HG02588 (cell line): ENCODE measurements around the gene MRFAP1.
"Not testable (repeated sequence)": the region's sequence is repeated elsewhere in the genome, so short reads cannot be mapped to it uniquely, and the experiment has no call there.

Experiments
- ATAC-seq: cut with Tn5 transposase; IDR thresholded peaks from one replicate; pipeline ENCODE4 v1.9.1; 2021; ENCODE audit warnings: mild to moderate bottlenecking, moderate library complexity; ENCODE audit not compliant: unreplicated experiment

Gene MRFAP1

DNA sequence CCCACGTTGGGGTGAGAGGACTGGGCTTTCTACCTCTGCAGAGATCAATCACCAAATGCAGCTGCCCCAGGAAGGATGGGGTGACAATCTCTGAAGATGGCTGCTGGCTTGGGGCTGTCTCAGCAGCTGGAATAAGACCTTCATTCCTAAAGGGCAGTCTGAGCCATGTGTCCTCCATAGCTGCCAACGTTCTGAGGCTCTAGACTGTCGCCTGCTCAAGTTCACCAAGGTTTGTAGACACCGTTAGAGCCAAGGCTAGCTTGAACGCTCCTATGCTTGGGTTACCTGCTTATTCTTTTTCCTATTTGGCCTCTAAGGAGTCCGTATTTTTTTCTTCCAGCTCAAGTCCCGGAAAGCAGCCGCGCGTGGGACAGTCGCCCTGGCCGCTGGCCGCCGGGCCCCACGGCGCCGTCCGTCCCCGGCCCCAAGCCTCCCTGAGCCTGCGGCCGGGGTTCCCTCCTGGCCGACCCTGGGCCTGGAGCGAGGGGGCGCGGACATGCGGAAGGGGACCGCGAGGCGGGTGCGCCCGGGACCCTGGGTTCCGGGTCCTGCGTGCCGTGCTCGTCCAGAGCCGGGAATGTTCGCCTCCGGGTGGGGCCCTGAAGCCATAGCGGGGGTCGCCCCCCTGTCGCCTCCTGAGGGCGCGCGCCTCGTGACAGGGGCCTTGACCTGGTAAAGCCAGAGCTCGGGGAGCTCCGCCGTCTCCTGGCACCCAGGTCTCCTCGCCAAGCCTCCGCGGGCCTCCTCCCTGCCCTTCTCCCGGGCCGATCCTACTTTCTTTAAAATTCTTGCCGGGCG, 23.3 kb downstream of the MRFAP1 start:
- ATAC-seq: no peak

DNA sequence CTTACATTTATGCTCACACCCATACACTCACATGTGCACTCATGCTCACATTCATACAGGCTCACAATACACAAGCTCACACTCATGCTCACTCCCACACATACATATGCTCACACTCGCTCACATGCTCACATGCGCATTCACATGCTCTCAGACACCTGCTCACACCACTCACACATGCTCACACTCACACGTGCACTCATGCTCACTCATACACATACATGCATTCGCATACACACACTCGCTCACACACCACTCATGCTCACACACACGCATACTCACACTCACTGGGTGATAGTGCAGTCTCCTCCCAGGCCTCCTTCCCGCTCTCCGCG, 24.8 kb downstream of the MRFAP1 start:
- no peak for ATAC-seq

- ATAC-seq: no peak
Measured at GRCh38 chr4:6668391-6668790, 27.9 kb downstream of the MRFAP1 start.

- no peak for ATAC-seq
Measured at GRCh38 chr4:6671648-6672047, 31.2 kb downstream of the MRFAP1 start.

DNA sequence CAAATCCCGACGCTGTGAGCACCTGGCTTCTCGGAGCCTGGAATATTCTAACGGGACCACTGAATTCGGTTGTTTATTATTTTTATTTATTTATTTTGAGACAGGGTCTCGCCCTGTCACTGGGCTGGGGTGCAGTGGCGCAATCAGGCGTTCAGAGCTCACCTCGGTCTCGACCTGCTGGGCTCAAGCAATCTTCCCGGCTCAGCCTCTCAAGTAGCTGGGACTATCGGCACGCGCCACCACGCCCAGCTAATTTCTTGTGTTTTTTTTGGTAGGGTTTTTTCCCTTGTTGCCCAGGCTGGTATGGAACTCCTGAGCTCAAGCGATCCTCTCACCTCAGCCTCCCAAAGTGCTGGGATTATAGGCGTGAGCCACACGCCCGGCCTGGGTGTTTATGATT, 31.6 kb downstream of the MRFAP1 start:
- ATAC-seq: no peak

DNA sequence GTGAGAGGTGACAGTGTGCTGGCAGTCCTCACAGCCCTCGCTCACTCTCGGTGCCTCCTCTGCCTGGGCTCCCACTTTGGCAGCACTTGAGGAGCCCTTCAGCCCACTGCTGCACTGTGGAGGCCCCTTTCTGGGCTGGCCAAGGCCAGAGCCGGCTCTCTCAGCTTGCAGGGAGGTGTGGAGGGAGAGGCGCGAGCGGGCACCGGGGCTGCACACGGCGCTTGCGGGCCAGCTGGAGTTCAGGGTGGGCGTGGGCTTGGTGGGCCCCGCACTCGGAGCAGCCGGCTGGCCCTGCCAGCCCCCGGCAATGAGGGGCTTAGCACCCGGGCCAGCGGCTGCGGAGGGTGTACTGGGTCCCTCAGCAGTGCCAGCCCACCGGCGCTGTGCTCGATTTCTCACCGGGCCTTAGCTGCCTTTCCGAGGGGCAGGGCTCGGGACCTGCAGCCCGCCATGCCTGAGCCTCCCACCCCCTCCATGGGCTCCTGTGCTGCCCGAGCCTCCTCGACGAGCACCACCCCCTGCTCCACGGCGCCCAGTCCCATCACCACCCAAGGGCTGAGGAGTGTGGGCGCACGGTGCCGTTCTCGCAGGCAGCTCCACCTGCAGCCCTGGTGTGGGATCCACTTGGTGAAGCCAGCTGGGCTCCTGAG, 32.2 kb downstream of the MRFAP1 start:
- not testable (repeated sequence) for ATAC-seq

GRCh38 chr4:6673191-6673659, 32.7 kb downstream of the MRFAP1 start:
- not testable (repeated sequence) for ATAC-seq

DNA sequence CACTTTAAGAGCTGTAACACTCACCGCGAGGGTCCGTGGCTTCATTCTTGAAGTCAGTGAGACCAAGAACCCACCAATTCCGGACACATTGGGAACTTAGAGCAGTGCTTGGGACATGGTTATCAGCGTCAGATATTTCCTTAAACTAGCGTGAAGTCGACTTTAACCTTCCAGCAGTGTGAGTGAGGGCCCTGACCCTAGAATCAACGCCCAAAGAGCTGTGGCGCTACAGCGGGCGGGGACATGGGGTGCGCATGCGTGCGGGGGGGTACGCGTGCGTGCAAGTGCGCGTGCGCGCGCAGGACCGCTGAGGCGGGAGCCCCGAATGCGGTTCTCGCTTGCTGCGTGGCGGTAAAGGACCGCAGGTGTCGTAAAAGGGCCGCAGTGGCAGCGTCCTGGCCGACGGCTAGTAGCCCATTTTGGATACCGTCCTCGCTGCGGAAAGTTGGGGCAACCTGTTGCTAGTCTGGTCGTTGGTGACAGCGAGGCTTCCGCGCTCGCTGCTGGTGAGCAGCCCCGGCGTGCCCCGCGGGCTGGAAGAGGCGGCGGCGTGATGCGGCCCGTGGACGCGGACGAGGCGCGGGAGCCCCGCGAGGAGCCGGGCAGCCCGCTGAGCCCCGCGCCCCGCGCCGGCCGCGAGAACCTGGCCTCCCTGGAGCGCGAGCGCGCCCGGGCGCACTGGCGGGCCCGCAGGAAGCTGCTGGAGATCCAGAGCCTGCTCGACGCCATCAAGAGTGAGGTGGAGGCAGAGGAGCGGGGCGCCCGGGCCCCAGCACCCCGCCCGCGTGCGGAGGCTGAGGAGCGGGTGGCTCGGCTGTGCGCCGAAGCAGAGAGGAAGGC, 33.4 kb downstream of the MRFAP1 start:
- ATAC-seq: peak; percentile 72

DNA sequence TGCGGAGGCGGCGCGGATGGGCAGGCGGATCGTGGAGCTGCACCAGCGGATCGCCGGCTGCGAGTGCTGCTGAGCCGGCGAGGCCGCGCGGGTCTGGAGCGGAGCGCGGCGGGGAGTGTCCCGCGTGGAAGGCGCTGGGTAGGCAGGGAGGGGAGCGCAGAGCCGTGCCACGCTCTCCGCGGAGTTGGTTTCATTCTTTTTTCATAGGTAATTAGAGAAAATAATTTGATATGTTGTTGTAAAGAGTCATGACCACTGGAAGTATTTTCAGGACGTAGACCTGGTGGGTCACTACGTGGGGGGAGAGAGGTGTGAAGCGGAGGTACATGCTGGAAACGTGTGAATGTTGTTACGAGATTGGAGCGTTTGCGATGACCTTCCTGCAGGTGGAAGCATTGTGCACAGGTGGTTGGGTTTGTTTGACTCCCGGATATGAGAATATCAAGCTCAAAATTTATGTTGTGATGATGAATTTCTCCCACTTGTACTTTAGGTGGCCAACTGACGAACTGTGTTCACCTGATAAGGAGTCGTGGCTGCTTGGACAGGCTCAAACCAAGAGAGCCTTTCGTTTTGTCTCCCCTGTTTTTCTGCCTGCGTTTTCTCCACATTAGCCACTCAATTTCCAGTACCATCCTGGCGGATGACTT, 34.1 kb downstream of the MRFAP1 start:
- peak; percentile 37 for ATAC-seq

DNA sequence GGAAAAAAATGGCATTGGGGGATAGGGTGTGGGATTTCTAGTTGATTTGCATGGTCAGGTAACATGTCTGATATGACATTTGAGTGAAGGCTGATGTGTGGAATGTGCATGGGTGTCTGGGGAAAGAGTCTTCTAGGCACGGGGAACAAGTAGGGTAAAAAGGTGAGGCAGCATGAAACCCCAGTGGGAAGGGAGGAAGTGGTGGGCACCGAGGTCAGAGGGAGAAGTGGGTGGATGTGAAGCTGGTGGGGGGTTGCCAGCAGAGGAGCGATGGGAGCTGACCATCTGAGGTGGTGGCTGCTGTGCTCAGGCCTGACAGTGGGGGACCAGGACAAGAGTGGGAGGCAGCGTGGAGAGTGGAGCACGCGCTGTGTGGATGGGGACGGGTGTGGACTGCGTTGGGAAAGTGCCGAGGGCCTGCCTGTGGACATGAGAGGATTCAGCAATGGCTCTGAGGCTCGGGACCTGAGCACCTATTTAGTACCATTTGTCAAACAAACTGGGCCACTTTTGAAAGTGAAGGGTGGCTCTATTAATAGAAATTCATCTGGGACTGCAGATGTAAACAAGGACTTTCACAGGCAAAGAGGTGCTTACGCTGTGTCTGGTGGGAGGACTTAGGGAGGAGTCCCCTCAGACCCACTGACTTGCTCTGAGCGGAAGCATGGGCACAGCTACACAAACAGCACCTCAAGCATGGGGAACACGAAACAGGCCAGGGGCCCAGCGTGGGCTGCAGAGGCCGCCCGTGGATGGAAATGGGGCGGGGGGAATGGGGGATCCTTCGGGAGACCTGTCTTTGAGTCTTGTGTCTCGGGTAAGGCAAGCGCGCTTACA, 36.5 kb downstream of the MRFAP1 start:
- no peak for ATAC-seq

GRCh38 chr4:6680372-6681034, 40.0 kb downstream of the MRFAP1 start:
- ATAC-seq: no peak

DNA sequence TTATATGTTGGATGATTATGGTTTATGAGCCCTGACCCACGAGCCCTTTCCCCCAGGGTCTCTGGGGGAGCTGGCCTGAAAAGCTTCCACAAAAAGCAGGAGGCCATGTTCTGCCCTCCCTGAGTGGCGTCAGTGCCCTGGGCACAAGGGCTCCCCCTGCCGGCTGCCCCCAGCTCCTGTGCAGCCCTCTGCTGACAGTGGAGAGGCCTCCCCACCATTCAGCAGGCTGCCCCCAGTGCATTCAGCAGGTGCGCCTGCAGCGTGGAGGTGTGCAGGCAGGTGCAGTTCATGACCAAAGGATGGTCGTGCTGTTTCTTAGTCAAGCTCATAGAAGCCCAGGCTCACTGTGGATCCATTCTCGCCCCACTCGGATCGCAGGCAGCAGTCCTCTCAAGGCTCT, 40.7 kb downstream of the MRFAP1 start:
- no peak for ATAC-seq

DNA sequence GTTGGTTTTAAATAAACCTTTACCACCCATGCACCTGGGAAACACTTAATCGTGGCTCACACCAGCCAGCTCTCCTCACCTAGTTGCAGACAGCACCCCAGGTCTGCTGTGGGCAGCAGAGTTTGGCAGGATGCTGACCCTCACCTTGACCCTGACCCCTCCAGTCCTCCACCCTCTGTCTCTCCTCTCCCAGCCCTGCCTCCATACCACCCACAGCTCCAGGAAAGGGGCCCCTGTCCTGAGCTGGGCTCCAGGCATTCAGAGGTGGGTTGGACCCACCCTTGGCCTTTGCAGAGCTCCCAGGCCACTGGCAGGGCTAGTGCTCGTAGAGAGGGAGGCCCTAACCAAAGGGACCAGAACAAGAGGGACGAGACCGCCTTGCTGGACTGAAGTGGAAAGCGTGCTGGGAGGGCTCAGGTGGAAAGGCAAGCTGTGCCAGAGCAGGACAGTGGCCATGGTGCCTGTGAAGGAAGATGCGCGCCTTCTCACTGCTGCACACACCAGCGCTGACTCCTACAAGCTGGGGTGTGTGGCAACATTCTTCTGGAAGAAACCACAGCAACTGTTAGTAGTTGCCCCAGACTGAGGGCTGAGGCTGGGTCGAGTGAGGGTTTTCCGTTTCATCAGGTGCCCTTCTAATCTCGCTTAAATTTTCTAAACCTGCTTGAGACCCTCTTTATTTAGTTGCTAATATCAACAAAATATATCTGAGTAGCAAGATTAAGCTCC, 42.5 kb downstream of the MRFAP1 start:
- no peak for ATAC-seq

- ATAC-seq: no peak
Measured at GRCh38 chr4:6684656-6685055, 44.2 kb downstream of the MRFAP1 start.

DNA sequence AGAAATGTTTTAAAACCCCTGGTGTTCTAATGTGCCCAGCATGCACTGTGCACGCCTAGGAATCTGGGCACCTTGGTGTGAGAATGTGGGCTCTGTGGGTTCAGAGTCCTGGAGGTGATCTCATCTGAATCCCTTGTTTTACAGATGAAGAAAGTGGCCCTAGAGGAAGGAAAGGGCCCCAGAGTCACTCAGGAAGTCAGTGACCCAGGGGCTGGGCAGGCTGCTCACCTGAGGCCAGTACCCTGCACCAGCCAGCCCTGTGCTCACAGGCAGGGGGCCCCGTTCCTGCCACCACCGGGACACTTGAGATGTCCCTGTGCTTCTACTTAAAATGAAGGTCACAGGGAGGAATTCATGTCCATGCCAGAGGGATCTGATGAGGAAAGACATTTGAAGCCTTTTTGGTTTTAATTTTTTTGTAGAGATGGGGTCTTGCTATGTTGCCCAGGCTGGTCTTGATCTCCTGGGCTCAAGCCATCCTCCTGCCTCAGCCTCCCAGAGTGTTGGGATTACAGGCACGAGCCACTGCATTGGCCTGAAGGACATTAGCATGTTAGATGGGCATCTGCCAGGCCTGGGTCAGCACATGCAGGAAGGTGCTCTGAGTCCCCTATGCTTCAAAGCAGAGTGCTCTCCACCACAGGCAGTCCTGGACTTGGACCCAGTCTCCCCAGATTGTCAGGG, 45.8 kb downstream of the MRFAP1 start:
- ATAC-seq: no peak

DNA sequence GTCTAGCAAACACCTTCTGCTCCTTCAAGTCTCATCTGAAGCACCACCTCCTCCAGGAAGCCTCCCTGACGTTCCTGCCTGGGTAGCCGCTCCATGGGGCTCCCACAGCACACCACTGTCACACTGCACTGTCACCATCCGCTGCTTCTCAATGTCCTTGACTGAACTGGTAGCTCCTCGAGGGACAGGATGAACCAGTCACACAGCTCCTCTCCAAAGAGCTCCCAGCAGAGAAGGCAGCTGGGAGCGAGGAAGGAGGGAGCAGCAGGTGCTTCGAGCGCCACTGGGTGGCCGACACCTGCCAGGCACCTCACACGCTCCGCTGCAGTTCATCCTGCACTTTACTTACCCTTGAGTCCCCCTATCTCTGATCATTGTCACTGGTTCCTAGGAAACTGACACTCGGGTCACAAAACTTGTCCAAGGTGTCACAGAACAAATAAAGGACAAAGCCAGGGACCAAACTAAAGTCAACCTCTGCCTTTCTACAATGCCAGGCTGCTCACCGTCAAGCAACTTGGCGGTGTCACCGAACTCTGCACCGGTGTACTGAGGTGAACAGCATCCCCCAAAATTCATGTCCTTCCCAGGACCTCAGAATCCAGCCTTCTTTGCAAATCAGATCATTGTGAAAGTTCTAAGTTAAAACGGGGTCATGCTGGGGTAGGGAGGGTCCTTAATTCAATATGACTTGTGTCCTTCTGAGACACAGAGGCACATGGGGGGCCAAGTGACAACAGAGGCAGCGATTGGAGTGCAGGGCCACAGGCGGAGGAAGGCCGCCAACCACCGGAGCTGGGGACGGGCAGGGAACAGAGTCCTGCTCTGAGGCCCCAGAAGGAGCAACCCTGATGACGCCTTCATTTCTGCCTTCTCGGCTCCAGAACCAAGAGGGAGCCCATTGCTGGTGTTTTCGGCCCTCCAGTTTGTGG, 47.7 kb downstream of the MRFAP1 start:
- ATAC-seq: no peak

GRCh38 chr4:6688879-6689505, 48.5 kb downstream of the MRFAP1 start:
- ATAC-seq: peak; percentile 80
